ENCODE data around the gene GLMN. TPM values are rescaled to one million over a fixed set of nuclear protein-coding genes. Genes with fewer than 3 reads are reported as not detected.

GLMN gene
- polyA plus RNA-seq, 1 donor (not counting 4 experiments of a cell fraction or from before 2014, with no cell fraction given): 11.3 TPM

DNA sequence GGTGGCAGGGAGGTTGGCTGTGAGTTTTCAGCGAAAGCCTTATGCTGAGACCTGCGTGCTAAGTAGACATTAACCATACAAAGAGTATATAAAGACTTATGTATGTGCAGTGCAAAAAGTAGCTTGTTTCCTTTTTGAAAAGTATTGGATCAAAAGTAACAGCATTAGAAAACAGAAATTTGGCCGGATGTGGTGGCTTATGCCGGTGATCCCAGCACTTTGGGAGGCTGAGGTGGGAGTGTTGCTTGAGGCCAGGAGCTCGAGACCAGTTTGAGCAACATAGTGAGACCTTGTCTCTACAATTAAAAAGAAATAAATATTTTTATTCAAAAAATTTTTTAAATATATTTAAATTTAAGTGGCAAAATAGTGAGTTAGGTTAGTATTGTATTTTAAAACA lies 2.2 kb upstream of the GLMN start:
- Histone ChIP-seq H3K36me3 (ENCODE audit: control insufficient read depth in 2 of 2, extremely low read depth in 1 of 2, insufficient read depth in 2 of 2, low read length in 2 of 2) (peaks cover 7 to 12% of the 10 kb centered on the region in 2 experiments), H3K4me1 (ENCODE audit: control insufficient read depth, extremely low read depth, insufficient read depth, low read length) (peaks cover 10% of the 10 kb centered on the region), H3K4me3 (ENCODE audit: control insufficient read depth in 2 of 3, extremely low read depth in 1 of 3, insufficient read depth in 2 of 3, low read depth in 1 of 3, low read length in 3 of 3) (no peak overlapping the region), H4K20me1 (ENCODE audit: control insufficient read depth, extremely low read depth, insufficient read depth, low read length) (no peaks in the 10 kb centered on the region), H2AFZ (ENCODE audit: control insufficient read depth, low read length) (no peak overlapping the region), H3K9me1 (ENCODE audit: control insufficient read depth, extremely low read depth, insufficient read depth, low read length) (no peaks in the 10 kb centered on the region), H3K79me2 (ENCODE audit: control insufficient read depth, insufficient read depth, low read length) (peaks cover 23% of the 10 kb centered on the region), H3K9ac (ENCODE audit: control insufficient read depth, extremely low read depth, insufficient read depth, low read length) (no peak overlapping the region), H3K27me3 (ENCODE audit: control insufficient read depth, extremely low read depth, insufficient read depth, low read length) (no peaks in the 10 kb centered on the region), H3K27ac (ENCODE audit: control insufficient read depth, insufficient read depth, low read length) (no peak overlapping the region), H3K9me3 (ENCODE audit: control insufficient read depth, low read depth, low read length) (no peaks in the 10 kb centered on the region), H3K4me2 (ENCODE audit: control insufficient read depth, extremely low read depth, insufficient read depth, low read depth, low read length) (no peak overlapping the region)
- no peak for FAIRE-seq
- dilution Hi-C loops (cut with MboI; ENCODE audit: extremely low pct_ligation_motif_present, low sequenced_read_pairs): no loop called here
- no peak for TF ChIP-seq EZH2 (IDR thresholded peaks at IDR 0.05; ENCODE audit: low read length)
- TF ChIP-seq, protein P1, sequence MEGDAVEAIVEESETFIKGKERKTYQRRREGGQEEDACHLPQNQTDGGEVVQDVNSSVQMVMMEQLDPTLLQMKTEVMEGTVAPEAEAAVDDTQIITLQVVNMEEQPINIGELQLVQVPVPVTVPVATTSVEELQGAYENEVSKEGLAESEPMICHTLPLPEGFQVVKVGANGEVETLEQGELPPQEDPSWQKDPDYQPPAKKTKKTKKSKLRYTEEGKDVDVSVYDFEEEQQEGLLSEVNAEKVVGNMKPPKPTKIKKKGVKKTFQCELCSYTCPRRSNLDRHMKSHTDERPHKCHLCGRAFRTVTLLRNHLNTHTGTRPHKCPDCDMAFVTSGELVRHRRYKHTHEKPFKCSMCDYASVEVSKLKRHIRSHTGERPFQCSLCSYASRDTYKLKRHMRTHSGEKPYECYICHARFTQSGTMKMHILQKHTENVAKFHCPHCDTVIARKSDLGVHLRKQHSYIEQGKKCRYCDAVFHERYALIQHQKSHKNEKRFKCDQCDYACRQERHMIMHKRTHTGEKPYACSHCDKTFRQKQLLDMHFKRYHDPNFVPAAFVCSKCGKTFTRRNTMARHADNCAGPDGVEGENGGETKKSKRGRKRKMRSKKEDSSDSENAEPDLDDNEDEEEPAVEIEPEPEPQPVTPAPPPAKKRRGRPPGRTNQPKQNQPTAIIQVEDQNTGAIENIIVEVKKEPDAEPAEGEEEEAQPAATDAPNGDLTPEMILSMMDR (optimal IDR thresholded peaks at IDR 0.05 in 1 of 3, IDR thresholded peaks at IDR 0.05 in 1 of 3, conservative IDR thresholded peaks at IDR 0.05 in 1 of 3; ENCODE audit: extremely low read depth in 1 of 3, insufficient read depth in 2 of 3, low read length in 3 of 3): no peak
- no peak for DNase-seq (ENCODE audit: low read depth, low spot score)

DNA sequence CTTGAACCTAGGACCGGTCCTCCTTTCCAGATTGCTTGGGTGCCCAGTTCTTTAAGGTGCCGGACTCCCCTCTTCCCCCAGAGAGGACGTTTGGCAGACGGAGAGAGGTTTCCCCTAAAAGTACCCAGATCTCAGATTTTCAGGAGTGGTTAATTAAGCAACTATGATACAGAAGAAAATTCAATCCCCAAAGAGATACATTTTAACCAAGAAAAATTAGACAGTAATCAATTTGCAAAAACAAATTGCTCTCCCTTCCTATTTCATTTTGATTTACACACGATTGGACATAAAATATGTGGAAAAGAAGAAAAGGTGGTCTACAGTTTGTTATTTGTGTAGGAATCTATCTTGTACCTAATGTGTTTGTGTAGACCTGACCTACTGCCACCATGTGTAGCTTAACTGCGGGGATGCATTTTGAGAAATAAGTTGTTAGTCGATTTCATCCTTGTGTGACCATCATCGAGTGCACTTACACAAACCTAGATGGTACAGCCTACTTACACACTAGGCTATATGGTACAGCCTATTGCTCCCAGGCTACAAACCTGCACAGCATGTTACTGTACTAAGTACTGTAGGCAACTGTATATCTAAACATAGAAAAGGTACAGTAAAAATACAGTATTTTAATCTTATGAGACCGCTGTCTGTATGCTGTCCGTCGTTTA lies 827 bp upstream of the GLMN start:
- DNase-seq (ENCODE audit: low read depth, low spot score) (no peak), FAIRE-seq (peak; percentile 67)
- Histone ChIP-seq H3K4me2 (ENCODE audit: control insufficient read depth, extremely low read depth, insufficient read depth, low read depth, low read length) (peak overlapping the region; percentile 97), H3K9me1 (ENCODE audit: control insufficient read depth, extremely low read depth, insufficient read depth, low read length) (no peaks in the 10 kb centered on the region), H3K27me3 (ENCODE audit: control insufficient read depth, extremely low read depth, insufficient read depth, low read length) (no peaks in the 10 kb centered on the region), H3K9ac (ENCODE audit: control insufficient read depth, extremely low read depth, insufficient read depth, low read length) (peak overlapping the region; percentile 95), H3K36me3 (ENCODE audit: control insufficient read depth in 2 of 2, extremely low read depth in 1 of 2, insufficient read depth in 2 of 2, low read length in 2 of 2) (peaks cover 5 to 16% of the 10 kb centered on the region in 2 experiments), H3K79me2 (ENCODE audit: control insufficient read depth, insufficient read depth, low read length) (peaks cover 23% of the 10 kb centered on the region), H3K9me3 (ENCODE audit: control insufficient read depth, low read depth, low read length) (no peaks in the 10 kb centered on the region), H2AFZ (ENCODE audit: control insufficient read depth, low read length) (peak overlapping the region; percentile 99), H4K20me1 (ENCODE audit: control insufficient read depth, extremely low read depth, insufficient read depth, low read length) (no peaks in the 10 kb centered on the region), H3K4me3 (ENCODE audit: control insufficient read depth in 2 of 3, extremely low read depth in 1 of 3, insufficient read depth in 2 of 3, low read depth in 1 of 3, low read length in 3 of 3) (peak overlapping the region; percentile 96 to 97 (median 97)), H3K27ac (ENCODE audit: control insufficient read depth, insufficient read depth, low read length) (peak overlapping the region; percentile 89), H3K4me1 (ENCODE audit: control insufficient read depth, extremely low read depth, insufficient read depth, low read length) (peaks cover 10% of the 10 kb centered on the region)
- dilution Hi-C loops (cut with MboI; ENCODE audit: extremely low pct_ligation_motif_present, low sequenced_read_pairs): no loop called here
- TF ChIP-seq, protein P1 (optimal IDR thresholded peaks at IDR 0.05 in 1 of 3, IDR thresholded peaks at IDR 0.05 in 1 of 3, conservative IDR thresholded peaks at IDR 0.05 in 1 of 3; ENCODE audit: extremely low read depth in 1 of 3, insufficient read depth in 2 of 3, low read length in 3 of 3): no peak
- TF ChIP-seq EZH2 (IDR thresholded peaks at IDR 0.05; ENCODE audit: low read length): no peak
